K562 (cell line): ENCODE results near the gene CLEC17A. TPM values are rescaled to one million over a fixed set of nuclear protein-coding genes. Genes with fewer than 3 reads are reported as not detected.

ENCODE experiments used
- CBFA2T2 ChIP-seq: fragments of 450-650 bp; conservative IDR thresholded peaks from 2 replicates; pipeline ENCODE4 v1.6.1; 2017; ENCODE audit warnings: mild to moderate bottlenecking
- CBFA2T3 ChIP-seq: fragments of 450-650 bp; IDR thresholded peaks from 2 replicates; pipeline ENCODE4 v1.6.1; 2017
- CREB3 ChIP-seq: fragments of 450-650 bp; conservative IDR thresholded peaks from 2 replicates; pipeline ENCODE4 v1.6.1; 2016; ENCODE audit warnings: missing genetic modification characterization, low read depth, mild to moderate bottlenecking, missing compliant biosample characterization, moderate library complexity
- ELF1 ChIP-seq: fragments of 200-800 bp; sonication (Bioruptor generic); IDR thresholded peaks from 2 replicates; pipeline ENCODE4 v1.6.1; 2016; ENCODE audit warnings: missing genetic modification characterization, missing compliant biosample characterization
- HDAC1 ChIP-seq, 2 experiments: fragments of 450-650 bp; IDR thresholded peaks; 2 replicates each; pipeline ENCODE4 v1.6.1; 2016 to 2017; ENCODE audit warnings: inconsistent platforms in 1 of 2, mild to moderate bottlenecking in 1 of 2, moderate library complexity in 1 of 2
- JUND ChIP-seq, 2 experiments: IDR thresholded peaks; 2 replicates in 1 of 2; 3 replicates in 1 of 2; pipeline ENCODE4 v1.6.1; 2011; ENCODE audit warnings: borderline replicate concordance in 2 of 2, low read depth in 2 of 2, low read length in 2 of 2, improper control_type of control experiment in 1 of 2, missing biosample characterization in 1 of 2, missing genetic modification characterization in 1 of 2, missing genetic modification reagents in 1 of 2
- MAFG ChIP-seq: fragments of 450-650 bp; conservative IDR thresholded peaks from 2 replicates; pipeline ENCODE4 v1.6.1; 2016; ENCODE audit warnings: missing genetic modification characterization, missing compliant biosample characterization
- MECOM ChIP-seq: fragments of 250-450 bp; sonication (Bioruptor Pico); IDR thresholded peaks from 2 replicates; pipeline ENCODE4 v1.8.0; 2022; ENCODE audit warnings: inconsistent platforms
- MITF ChIP-seq: IDR thresholded peaks from 2 replicates; pipeline ENCODE4 v1.6.1; 2014; ENCODE audit warnings: antibody characterized with exemption
- MYNN ChIP-seq, 2 experiments: sonication (generic); formaldehyde crosslinking in 1 of 2; IDR thresholded peaks; 2 replicates each; pipeline versions ENCODE4 v1.5.0 to v1.6.1; 2016 to 2020; ENCODE audit warnings: antibody characterized with exemption in 1 of 2, missing genetic modification reagents in 1 of 2
- PHF21A ChIP-seq: fragments of 450-650 bp; IDR thresholded peaks from 2 replicates; pipeline ENCODE4 v1.6.1; 2017; ENCODE audit warnings: low read depth, borderline replicate concordance
- RBFOX2 ChIP-seq: fragments of 200-400 bp; formaldehyde crosslinking; IDR thresholded peaks from 2 replicates; pipeline ENCODE4 v1.6.1; 2017; ENCODE audit warnings: low read depth, mild to moderate bottlenecking, low read length, moderate library complexity
- RBM39 ChIP-seq: fragments of 200-400 bp; formaldehyde crosslinking; optimal IDR thresholded peaks from 2 replicates; pipeline ENCODE3; 2018; ENCODE audit warnings: low read depth, low read length
- SMAD3 ChIP-seq: fragments of 450-650 bp; formaldehyde crosslinking; conservative IDR thresholded peaks from 2 replicates; pipeline ENCODE4 v1.4.0; 2020; ENCODE audit warnings: mild to moderate bottlenecking
- SP2 ChIP-seq: IDR thresholded peaks from 2 replicates; pipeline ENCODE4 v1.6.1; 2011; ENCODE audit warnings: mild to moderate bottlenecking, low read depth, low read length, moderate library complexity; ENCODE audit not compliant: poor library complexity, severe bottlenecking; ENCODE audit errors: extremely low read depth
- SRSF7 ChIP-seq: fragments of 200-400 bp; formaldehyde crosslinking; optimal IDR thresholded peaks from 2 replicates; pipeline ENCODE3; 2017; ENCODE audit warnings: mild to moderate bottlenecking, low read depth, low read length
- TAF1 ChIP-seq: IDR thresholded peaks from 2 replicates; pipeline ENCODE4 v1.6.1; 2011; ENCODE audit warnings: mild to moderate bottlenecking, low read length, moderate library complexity; ENCODE audit not compliant: insufficient read depth, control insufficient read depth, severe bottlenecking; ENCODE audit errors: extremely low read depth
- TRIM24 ChIP-seq, 2 experiments: fragments of 450-650 bp; IDR thresholded peaks; 2 replicates each; pipeline ENCODE4 v1.6.1; 2016
- ZNF699 ChIP-seq: fragments of 250-450 bp; sonication (Bioruptor Pico); IDR thresholded peaks from 2 replicates; pipeline ENCODE4 v1.8.0; 2021; ENCODE audit warnings: mild to moderate bottlenecking, moderate library complexity; ENCODE audit not compliant: insufficient replicate concordance
- polyA plus RNA-seq, 8 experiments: library from polyadenylated mRNA; depleted of rRNA in 4 of 8; stranded (reverse) in 5 of 8; unstranded in 3 of 8; fragments of >200 nt; fragmentation: Nextera tagmentation in 2 of 8; fragmentation: Illumina TruSeq in 1 of 8; extraction: Ambion mirVana in 2 of 8; extraction: Trizol in 1 of 8; gene quantifications; 2 replicates each; pipeline versions ENCODE4 v1.2.1 to v1.2.3, GENCODE V29; 2011 to 2014; ENCODE audit warnings: inconsistent platforms in 1 of 8, missing spikeins in 1 of 8
- total RNA-seq, 7 experiments: library from RNA; depleted of rRNA in 6 of 7; stranded (reverse); fragments of >200 nt in 6 of 7; fragmentation: Illumina TruSeq in 2 of 7; extraction: Trizol in 2 of 7; gene quantifications; 2 replicates each; pipeline versions ENCODE4 v1.2.1 to v1.2.3, GENCODE V29; 2011 to 2021; ENCODE audit warnings: low replicate concordance in 1 of 7
- TF ChIP-seq, protein P1 (sequence below): fragments of 450-650 bp; formaldehyde crosslinking; IDR thresholded peaks from 2 replicates; pipeline ENCODE4 v1.4.0; 2022; ENCODE audit warnings: mild to moderate bottlenecking, moderate library complexity

CLEC17A gene
- total and polyA plus RNA-seq, 9 of the 15 experiments (the other 6 are each of a cell fraction or from before 2014, with no cell fraction given) = 0.03 TPM; not detected in 8

DNA sequence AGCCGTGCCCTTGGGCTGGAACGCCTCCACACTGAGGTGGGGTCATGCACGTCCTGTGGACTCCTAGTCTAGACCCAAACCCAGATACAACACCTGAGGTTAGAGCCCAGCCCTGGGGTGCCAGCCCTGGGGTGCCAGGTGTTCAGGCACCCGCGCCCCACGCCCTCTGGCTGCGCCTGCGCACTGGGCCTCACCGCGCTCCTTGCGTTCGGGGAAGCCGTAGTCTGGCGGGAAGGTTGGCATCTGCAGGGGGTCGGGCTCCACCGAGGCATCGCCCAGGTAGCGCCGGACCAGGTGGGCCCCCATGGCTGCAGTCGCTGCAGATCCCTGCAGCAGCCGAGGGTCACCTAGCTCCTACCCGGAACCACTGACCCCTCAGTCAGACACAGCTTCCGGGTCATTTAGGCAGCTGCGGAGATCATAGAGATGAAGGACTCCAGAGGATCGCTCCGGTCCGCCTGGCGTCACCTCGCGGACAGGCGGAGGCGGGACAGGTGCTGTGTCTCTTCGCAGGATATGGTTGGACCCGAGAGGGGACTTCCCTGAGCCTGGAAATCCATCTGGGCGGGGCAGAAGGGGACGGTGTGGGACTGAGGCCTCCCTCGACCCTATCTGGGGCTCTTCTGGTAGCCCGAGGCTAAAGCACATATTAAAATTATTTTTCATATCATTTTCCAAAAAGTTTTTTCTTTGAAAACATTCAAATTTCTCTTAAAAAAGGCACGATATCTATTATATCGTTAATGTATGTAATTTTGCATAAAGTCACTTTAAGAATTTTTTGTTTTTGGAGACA, 11.0 kb upstream of the CLEC17A start, which contains the start of gene NDUFB7 (continued):
- TF ChIP-seq CREB3 (no peak), CBFA2T2 (no peak), MECOM (CRISPR knock-in tag) (no peak), MYNN (IDR thresholded peaks at IDR 0.05) (0 out of 2 replicates have a peak, but pooled peaks have one; percentile 20), MYNN (CRISPR knock-in tag; IDR thresholded peaks at IDR 0.05) (no peak), MITF (peak; percentile 40; the same call in 1 of the 2 replicates), HDAC1 (IDR thresholded peaks at IDR 0.05) (peak in 1 of 2 experiments; percentile 91; a peak in 2 of 4 replicates), CBFA2T3 (peak; percentile 37; the same call in 1 of the 2 replicates), SRSF7 (no peak), MAFG (tag) (no peak), SMAD3 (CRISPR knock-in tag) (no peak), TRIM24 (IDR thresholded peaks at IDR 0.05) (peak in 1 of 2 experiments; percentile 77; a peak in 2 of 4 replicates), JUND (IDR thresholded peaks at IDR 0.05; ENCODE audit: borderline replicate concordance, low read depth, low read length) (peak; percentile 79), JUND (tag; IDR thresholded peaks at IDR 0.05; ENCODE audit: borderline replicate concordance, low read depth, low read length) (no peak), PHF21A (no peak), RBM39 (no peak), SP2 (peak; percentile 98), ELF1 (peak; percentile 86), ZNF699 (CRISPR knock-in tag) (no peak), RBFOX2 (peak; percentile 81), TAF1 (peak; percentile 71)
- TF ChIP-seq, protein P1, sequence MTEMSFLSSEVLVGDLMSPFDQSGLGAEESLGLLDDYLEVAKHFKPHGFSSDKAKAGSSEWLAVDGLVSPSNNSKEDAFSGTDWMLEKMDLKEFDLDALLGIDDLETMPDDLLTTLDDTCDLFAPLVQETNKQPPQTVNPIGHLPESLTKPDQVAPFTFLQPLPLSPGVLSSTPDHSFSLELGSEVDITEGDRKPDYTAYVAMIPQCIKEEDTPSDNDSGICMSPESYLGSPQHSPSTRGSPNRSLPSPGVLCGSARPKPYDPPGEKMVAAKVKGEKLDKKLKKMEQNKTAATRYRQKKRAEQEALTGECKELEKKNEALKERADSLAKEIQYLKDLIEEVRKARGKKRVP (CRISPR knock-in tag) = no peak
